PC-3 (cell line): Measurements from ENCODE around the gene HHATL. TPM values are rescaled to one million over a fixed set of nuclear protein-coding genes. Genes with fewer than 3 reads are reported as not detected.

Experiments used
- ATAC-seq: fragments of 200-7000 bp; cut with Tn5 transposase; 2 replicates; pipeline ENCODE4 v1.9.1; 2020; ENCODE audit warnings: mild to moderate bottlenecking, moderate library complexity
- BruUV-seq: library from RNA; stranded (reverse); fragments of 400-500 nt; replicated peaks from 2 replicates; lab custom pipeline; 2021; lab: Mats Ljungman, UMichigan
- CTCF ChIA-PET: fragments of 300-600 bp; sonication (Branson Sonifier 250); formaldehyde crosslinking; loops from one replicate; lab custom pipeline; 2022; ENCODE audit warnings: antibody characterized with exemption; lab: Charles Lee
- POLR2A ChIA-PET: fragments of 300-600 bp; sonication (Branson Sonifier 250); formaldehyde crosslinking; loops from one replicate; lab custom pipeline; 2022; ENCODE audit warnings: antibody characterized with exemption; ENCODE audit not compliant: unreplicated experiment; lab: Charles Lee
- DNase-seq: peaks from one replicate; pipeline ENCODE4 v3.0.0-alpha.2; 2015
- H2AFZ ChIP-seq: fragments of 300-600 bp; sonication (generic); 2 replicates; pipeline ENCODE4 v1.6.0; 2016; ENCODE audit warnings: antibody characterized with exemption, low read length
- H3F3A ChIP-seq: fragments of 300-600 bp; sonication (generic); one replicate; pipeline ENCODE4 v1.6.0; 2017; ENCODE audit warnings: antibody characterized with exemption, low read length, control low read depth, mild to moderate bottlenecking; ENCODE audit not compliant: unreplicated experiment
- H3K27ac ChIP-seq: fragments of 300-600 bp; sonication (generic); 2 replicates; pipeline ENCODE4 v1.5.1; 2016; ENCODE audit warnings: mild to moderate bottlenecking, low read length
- H3K27me3 ChIP-seq: fragments of 300-600 bp; sonication (generic); 2 replicates; pipeline ENCODE4 v1.6.1; 2016; ENCODE audit warnings: low read length, mixed read lengths
- H3K36me3 ChIP-seq: fragments of 300-600 bp; sonication (generic); 2 replicates; pipeline ENCODE4 v1.6.1; 2016; ENCODE audit warnings: low read depth, mixed run types, low read length, mixed read lengths
- H3K4me1 ChIP-seq: fragments of 300-600 bp; sonication (generic); 2 replicates; pipeline ENCODE4 v1.5.1; 2016; ENCODE audit warnings: low read length; ENCODE audit not compliant: insufficient read depth
- H3K4me2 ChIP-seq: fragments of 300-600 bp; sonication (generic); 2 replicates; pipeline ENCODE4 v1.6.0; 2016; ENCODE audit warnings: low read length
- H3K4me3 ChIP-seq: fragments of 300-600 bp; sonication (generic); 2 replicates; pipeline ENCODE4 v1.5.1; 2016; ENCODE audit warnings: mild to moderate bottlenecking, low read length, mixed read lengths
- H3K79me2 ChIP-seq: fragments of 300-600 bp; sonication (generic); 2 replicates; pipeline ENCODE4 v1.6.1; 2017; ENCODE audit warnings: low read length, mixed read lengths
- H3K9ac ChIP-seq: fragments of 300-600 bp; sonication (generic); 2 replicates; pipeline ENCODE4 v1.6.0; 2016; ENCODE audit warnings: mild to moderate bottlenecking, low read length
- H3K9me2 ChIP-seq: fragments of 300-600 bp; sonication (generic); replicated peaks from 2 replicates; pipeline ENCODE4 v1.6.1; 2016; ENCODE audit warnings: mixed run types, low read length, mixed read lengths
- H3K9me3 ChIP-seq: fragments of 300-600 bp; sonication (generic); 2 replicates; pipeline ENCODE4 v1.6.1; 2016; ENCODE audit warnings: low read length, mixed read lengths
- H4K20me1 ChIP-seq: fragments of 300-600 bp; sonication (generic); 2 replicates; pipeline ENCODE4 v1.6.1; 2016; ENCODE audit warnings: low read length, mixed read lengths
- EZH2 ChIP-seq: fragments of 300-600 bp; sonication (generic); IDR thresholded peaks from one replicate; pipeline ENCODE4 v1.6.1; 2017; ENCODE audit warnings: antibody characterized with exemption, mild to moderate bottlenecking, low read length; ENCODE audit not compliant: unreplicated experiment
- EZH2phosphoT487 ChIP-seq: fragments of 300-600 bp; sonication (generic); IDR thresholded peaks from 2 replicates; pipeline ENCODE4 v1.6.1; 2018; ENCODE audit warnings: mild to moderate bottlenecking, antibody characterized with exemption, low read length, borderline replicate concordance
- intact Hi-C: fragments of 100-400 bp; cut with micrococcal nuclease; formaldehyde crosslinking; loops from 2 replicates; pipeline ENCODE4 v1.9.0; 2023
- total RNA-seq: library from RNA; depleted of rRNA; stranded (reverse); fragments of >200 nt; gene quantifications from 2 replicates; pipeline ENCODE4 v1.2.3, GENCODE V29; 2014
- TF ChIP-seq, protein P1 (sequence below): fragments of 300-600 bp; sonication (generic); conservative IDR thresholded peaks from 2 replicates; pipeline ENCODE4 v1.5.1; 2017; ENCODE audit warnings: antibody characterized with exemption, low read depth, mild to moderate bottlenecking, low read length

The HHATL gene
- total RNA-seq, 1 experiment from 2014 or later: not detected

DNA sequence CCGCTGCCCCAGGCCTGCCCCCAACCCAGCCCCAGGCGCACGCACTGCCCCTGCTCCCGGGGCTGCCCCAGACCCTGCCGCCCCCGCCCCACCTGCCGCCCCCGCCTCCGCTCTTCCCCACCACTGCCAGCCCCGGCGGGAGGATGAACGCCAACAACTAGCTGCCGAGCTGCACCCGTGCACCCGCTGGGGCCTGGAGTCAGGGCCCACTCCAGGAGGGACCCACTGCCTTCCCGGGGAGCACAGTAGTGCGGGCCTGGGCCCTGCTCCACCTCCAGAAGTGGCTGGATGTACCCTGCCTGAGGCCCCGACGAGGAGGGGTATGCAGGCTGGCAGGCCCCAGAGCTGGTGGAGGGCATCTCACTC lies 38.2 kb downstream of the HHATL start:
- no peak overlapping the region for H3K27ac ChIP-seq
- no peak overlapping the region for H3K4me2 ChIP-seq
- no peaks in the 10 kb centered on the region for H3K79me2 ChIP-seq
- H3K4me3 ChIP-seq: no peak overlapping the region
- H3K27me3 ChIP-seq: no peaks in the 10 kb centered on the region
- POLR2A ChIA-PET: interaction anchor here (0.7 kb wide), 1 partner anchor 166 kb away, joined by 6 read pairs; no protein-coding TSS in a partner anchor
- no peaks in the 10 kb centered on the region for H3K36me3 ChIP-seq
- TF ChIP-seq, protein P1, sequence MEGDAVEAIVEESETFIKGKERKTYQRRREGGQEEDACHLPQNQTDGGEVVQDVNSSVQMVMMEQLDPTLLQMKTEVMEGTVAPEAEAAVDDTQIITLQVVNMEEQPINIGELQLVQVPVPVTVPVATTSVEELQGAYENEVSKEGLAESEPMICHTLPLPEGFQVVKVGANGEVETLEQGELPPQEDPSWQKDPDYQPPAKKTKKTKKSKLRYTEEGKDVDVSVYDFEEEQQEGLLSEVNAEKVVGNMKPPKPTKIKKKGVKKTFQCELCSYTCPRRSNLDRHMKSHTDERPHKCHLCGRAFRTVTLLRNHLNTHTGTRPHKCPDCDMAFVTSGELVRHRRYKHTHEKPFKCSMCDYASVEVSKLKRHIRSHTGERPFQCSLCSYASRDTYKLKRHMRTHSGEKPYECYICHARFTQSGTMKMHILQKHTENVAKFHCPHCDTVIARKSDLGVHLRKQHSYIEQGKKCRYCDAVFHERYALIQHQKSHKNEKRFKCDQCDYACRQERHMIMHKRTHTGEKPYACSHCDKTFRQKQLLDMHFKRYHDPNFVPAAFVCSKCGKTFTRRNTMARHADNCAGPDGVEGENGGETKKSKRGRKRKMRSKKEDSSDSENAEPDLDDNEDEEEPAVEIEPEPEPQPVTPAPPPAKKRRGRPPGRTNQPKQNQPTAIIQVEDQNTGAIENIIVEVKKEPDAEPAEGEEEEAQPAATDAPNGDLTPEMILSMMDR: no peak
- no peak for TF ChIP-seq EZH2
- no peak for TF ChIP-seq EZH2phosphoT487
- H3K4me1 ChIP-seq: no peaks in the 10 kb centered on the region
- no TSS peak for BruUV-seq
- intact Hi-C loops: no loop called here
- no peaks in the 10 kb centered on the region for H4K20me1 ChIP-seq
- ATAC-seq: no peak
- no peaks in the 10 kb centered on the region for H3F3A ChIP-seq
- no peaks in the 10 kb centered on the region for H3K9me3 ChIP-seq
- CTCF ChIA-PET: no interaction called here
- DNase-seq: no peak
- H3K9ac ChIP-seq: no peak overlapping the region
- H2AFZ ChIP-seq: no peak overlapping the region
- H3K9me2 ChIP-seq: no peaks in the 10 kb centered on the region

DNA sequence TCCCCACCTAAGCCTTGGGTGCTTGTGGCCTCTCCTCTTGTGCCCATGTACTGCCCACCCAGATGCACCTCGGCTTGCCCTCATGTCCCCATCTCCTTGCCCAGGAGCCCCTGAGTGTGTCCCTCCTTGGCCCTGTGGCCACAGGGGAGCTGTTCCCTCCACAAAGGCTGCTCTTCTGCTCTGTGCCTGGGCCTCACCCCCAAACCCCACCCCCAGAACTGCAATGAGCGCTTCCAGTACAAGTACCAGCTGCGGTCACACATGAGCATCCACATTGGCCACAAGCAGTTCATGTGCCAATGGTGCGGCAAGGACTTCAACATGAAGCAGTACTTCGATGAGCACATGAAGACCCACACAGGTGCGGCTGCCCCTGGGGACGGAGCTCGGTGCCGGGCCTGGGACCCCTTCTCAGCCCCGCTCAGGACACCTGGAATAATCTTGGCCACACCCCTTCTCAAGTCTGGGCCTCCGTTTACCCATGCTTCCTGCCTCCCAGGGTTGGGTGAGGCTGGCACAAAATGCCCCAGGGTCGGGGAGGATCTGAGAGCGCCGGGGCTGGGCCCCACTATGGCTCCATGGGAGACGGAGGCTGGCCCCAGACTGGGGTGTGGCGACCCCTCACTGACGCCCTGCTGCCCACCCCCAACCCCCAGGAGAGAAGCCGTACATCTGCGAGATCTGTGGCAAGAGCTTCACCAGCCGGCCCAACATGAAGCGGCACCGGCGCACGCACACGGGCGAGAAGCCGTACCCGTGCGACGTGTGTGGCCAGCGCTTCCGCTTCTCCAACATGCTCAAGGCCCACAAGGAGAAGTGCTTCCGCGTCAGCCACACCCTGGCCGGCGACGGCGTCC lies 38.8 kb downstream of the HHATL start:
- no peaks in the 10 kb centered on the region for H4K20me1 ChIP-seq
- no TSS peak for BruUV-seq
- POLR2A ChIA-PET: interaction anchor here (0.6 to 0.7 kb wide), 2 partner anchors 83 to 167 kb away, joined by 3 to 6 read pairs; no protein-coding TSS in a partner anchor
- no peak overlapping the region for H3K9ac ChIP-seq
- H3K9me2 ChIP-seq: no peaks in the 10 kb centered on the region
- ATAC-seq (no peak), DNase-seq (no peak)
- TF ChIP-seq EZH2: no peak
- no peak for TF ChIP-seq EZH2phosphoT487
- TF ChIP-seq, protein P1: no peak
- H3F3A ChIP-seq: no peaks in the 10 kb centered on the region
- H3K4me1 ChIP-seq: no peaks in the 10 kb centered on the region
- no peaks in the 10 kb centered on the region for H3K36me3 ChIP-seq
- CTCF ChIA-PET: no interaction called here
- no peaks in the 10 kb centered on the region for H3K27me3 ChIP-seq
- H3K9me3 ChIP-seq: no peaks in the 10 kb centered on the region
- no peak overlapping the region for H3K4me3 ChIP-seq
- no peak overlapping the region for H3K4me2 ChIP-seq
- no peaks in the 10 kb centered on the region for H3K79me2 ChIP-seq
- H3K27ac ChIP-seq: no peak overlapping the region
- intact Hi-C loops: no loop called here
- H2AFZ ChIP-seq: no peak overlapping the region
